PFSK-1 (cell line): ENCODE measurements around the gene C4orf17.

Source experiments
- FOXP2 ChIP-seq: optimal IDR thresholded peaks from 2 replicates; pipeline ENCODE3; 2011; ENCODE audit warnings: borderline replicate concordance, control low read depth, inconsistent platforms; ENCODE audit not compliant: insufficient read depth; ENCODE audit errors: extremely low read length, extremely low read depth
- POLR2AphosphoS5 ChIP-seq: IDR thresholded peaks from 2 replicates; pipeline ENCODE4 v1.6.1; 2012; ENCODE audit warnings: low read depth, mild to moderate bottlenecking, control low read depth, low read length, moderate library complexity
- SIN3A ChIP-seq: IDR thresholded peaks from 2 replicates; pipeline ENCODE4 v1.6.1; 2012; ENCODE audit warnings: mild to moderate bottlenecking, low read length, moderate library complexity, borderline replicate concordance; ENCODE audit not compliant: insufficient read depth
- TAF1 ChIP-seq: IDR thresholded peaks from 2 replicates; pipeline ENCODE4 v1.6.1; 2012; ENCODE audit warnings: low read length, control low read depth, borderline replicate concordance; ENCODE audit not compliant: insufficient read depth
- TF ChIP-seq, protein P1 (sequence below), 2 experiments: IDR thresholded peaks; 2 replicates each; pipeline versions ENCODE4 v1.6.1 to v1.8.0; 2011 to 2012; ENCODE audit warnings: low read depth in 2 of 2, low read length in 2 of 2, control low read depth in 1 of 2, inconsistent platforms in 1 of 2, mild to moderate bottlenecking in 1 of 2, moderate library complexity in 1 of 2; ENCODE audit not compliant: insufficient read depth in 1 of 2

C4orf17 gene

GRCh38 chr4:99563310-99564186 is 52.7 kb downstream of the C4orf17 start, which contains the start of gene TRMT10A:
Gene TRMT10A, minus strand, starts transcription at chr4:99564039. Its CDS starts 4,701 bp downstream, at chr4:99559338.
- TF ChIP-seq FOXP2 (peak; percentile 4), POLR2AphosphoS5 (peak; percentile 66; the same call in 1 of the 2 replicates), TAF1 (no peak)

- TF ChIP-seq POLR2AphosphoS5 = no peak
- TF ChIP-seq, protein P1, sequence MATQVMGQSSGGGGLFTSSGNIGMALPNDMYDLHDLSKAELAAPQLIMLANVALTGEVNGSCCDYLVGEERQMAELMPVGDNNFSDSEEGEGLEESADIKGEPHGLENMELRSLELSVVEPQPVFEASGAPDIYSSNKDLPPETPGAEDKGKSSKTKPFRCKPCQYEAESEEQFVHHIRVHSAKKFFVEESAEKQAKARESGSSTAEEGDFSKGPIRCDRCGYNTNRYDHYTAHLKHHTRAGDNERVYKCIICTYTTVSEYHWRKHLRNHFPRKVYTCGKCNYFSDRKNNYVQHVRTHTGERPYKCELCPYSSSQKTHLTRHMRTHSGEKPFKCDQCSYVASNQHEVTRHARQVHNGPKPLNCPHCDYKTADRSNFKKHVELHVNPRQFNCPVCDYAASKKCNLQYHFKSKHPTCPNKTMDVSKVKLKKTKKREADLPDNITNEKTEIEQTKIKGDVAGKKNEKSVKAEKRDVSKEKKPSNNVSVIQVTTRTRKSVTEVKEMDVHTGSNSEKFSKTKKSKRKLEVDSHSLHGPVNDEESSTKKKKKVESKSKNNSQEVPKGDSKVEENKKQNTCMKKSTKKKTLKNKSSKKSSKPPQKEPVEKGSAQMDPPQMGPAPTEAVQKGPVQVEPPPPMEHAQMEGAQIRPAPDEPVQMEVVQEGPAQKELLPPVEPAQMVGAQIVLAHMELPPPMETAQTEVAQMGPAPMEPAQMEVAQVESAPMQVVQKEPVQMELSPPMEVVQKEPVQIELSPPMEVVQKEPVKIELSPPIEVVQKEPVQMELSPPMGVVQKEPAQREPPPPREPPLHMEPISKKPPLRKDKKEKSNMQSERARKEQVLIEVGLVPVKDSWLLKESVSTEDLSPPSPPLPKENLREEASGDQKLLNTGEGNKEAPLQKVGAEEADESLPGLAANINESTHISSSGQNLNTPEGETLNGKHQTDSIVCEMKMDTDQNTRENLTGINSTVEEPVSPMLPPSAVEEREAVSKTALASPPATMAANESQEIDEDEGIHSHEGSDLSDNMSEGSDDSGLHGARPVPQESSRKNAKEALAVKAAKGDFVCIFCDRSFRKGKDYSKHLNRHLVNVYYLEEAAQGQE (IDR thresholded peaks at IDR 0.05; ENCODE audit: insufficient read depth in 1 of 2, low read depth in 2 of 2, low read length in 2 of 2) = no peak
- TF ChIP-seq TAF1 = no peak
- TF ChIP-seq SIN3A = no peak
- no peak for TF ChIP-seq FOXP2
Measured at GRCh38 chr4:99564921-99565320, 54.1 kb downstream of the C4orf17 start.

GRCh38 chr4:99571883-99572282 is 61.1 kb downstream of the C4orf17 start:
- TF ChIP-seq TAF1 = no peak
- no peak for TF ChIP-seq POLR2AphosphoS5
- no peak for TF ChIP-seq FOXP2
- no peak for TF ChIP-seq SIN3A
- TF ChIP-seq, protein P1 (IDR thresholded peaks at IDR 0.05; ENCODE audit: insufficient read depth in 1 of 2, low read depth in 2 of 2, low read length in 2 of 2) = no peak

GRCh38 chr4:99572527-99573240 is 61.9 kb downstream of the C4orf17 start:
- TF ChIP-seq FOXP2 = no peak
- TF ChIP-seq, protein P1 (IDR thresholded peaks at IDR 0.05; ENCODE audit: insufficient read depth in 1 of 2, low read depth in 2 of 2, low read length in 2 of 2) = no peak
- no peak for TF ChIP-seq TAF1
- TF ChIP-seq SIN3A = no peak
- TF ChIP-seq POLR2AphosphoS5 = no peak

DNA sequence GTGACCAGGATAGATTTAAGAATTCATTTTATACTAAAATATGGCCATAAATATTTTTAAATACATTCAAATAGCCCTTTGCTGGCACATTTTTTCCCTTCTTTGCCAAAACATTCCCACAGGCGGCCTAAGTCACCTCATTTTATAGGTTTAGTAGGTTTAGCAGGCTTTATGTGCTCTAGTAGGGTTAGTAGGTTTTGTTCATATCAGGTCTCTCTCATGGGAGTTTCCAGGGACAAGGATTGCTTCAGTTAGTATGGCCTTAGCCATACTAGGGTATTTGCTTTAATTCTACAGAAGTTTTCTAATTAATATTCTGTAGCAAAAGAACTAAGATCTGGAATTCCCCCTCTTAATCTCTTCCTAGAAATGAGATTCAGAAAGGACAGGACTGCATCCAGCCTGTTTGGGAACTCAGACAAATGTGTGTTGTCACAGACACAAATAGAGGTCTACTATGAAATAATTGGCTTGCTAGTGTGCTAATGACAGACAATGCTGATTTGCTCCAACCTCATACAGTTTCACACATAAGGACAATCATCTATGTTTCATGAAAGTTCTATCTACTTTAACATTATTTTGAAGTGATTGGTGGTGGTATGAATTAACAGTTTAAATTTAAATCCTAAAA is 63.0 kb downstream of the C4orf17 start:
- TF ChIP-seq FOXP2 (no peak), POLR2AphosphoS5 (no peak), TAF1 (no peak), SIN3A (no peak)
- TF ChIP-seq, protein P1 (IDR thresholded peaks at IDR 0.05; ENCODE audit: insufficient read depth in 1 of 2, low read depth in 2 of 2, low read length in 2 of 2) = no peak
